NCI-H524 (cell line): ENCODE data around the gene CRYBB3.
A peak's percentile ranks its signal among the peaks of the same experiment; 100 is the strongest.
"Not testable (repeated sequence)": the region's sequence is repeated elsewhere in the genome, so short reads cannot be mapped to it uniquely, and the experiment has no call there.

Source experiments
- DNase-seq, 2 experiments: peaks; one replicate each; lab custom pipeline; 2025; lab: John Stamatoyannopoulos, UW

CRYBB3 gene

GRCh38 chr22:25174888-25175411, 24.7 kb upstream of the CRYBB3 start:
- no peak for DNase-seq

GRCh38 chr22:25176175-25176574, 23.5 kb upstream of the CRYBB3 start:
- no peak for DNase-seq

DNA sequence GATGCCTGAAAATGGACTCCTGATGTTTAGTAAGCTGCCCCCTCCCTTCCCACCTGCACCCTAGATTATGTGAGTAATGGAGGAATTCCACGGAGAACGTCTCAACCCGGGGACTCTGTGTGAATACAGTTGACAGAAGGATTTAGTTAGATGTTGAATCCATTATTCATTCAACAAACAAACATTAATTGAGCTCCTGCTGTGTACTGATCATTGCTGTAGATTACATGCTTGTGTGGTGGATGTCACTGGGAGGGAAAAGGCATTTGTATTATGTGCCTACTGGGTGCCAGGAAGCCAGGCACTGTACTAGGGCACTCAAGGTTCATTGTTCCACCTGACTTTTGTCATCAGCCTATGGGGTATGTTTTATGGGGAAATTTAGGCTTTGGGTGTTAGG, 22.9 kb upstream of the CRYBB3 start:
- no peak for DNase-seq

GRCh38 chr22:25177226-25177625, 22.4 kb upstream of the CRYBB3 start:
- DNase-seq: no peak

GRCh38 chr22:25177895-25178294, 21.8 kb upstream of the CRYBB3 start:
- DNase-seq: no peak

GRCh38 chr22:25178348-25178747, 21.3 kb upstream of the CRYBB3 start:
- not testable (repeated sequence) for DNase-seq

DNA sequence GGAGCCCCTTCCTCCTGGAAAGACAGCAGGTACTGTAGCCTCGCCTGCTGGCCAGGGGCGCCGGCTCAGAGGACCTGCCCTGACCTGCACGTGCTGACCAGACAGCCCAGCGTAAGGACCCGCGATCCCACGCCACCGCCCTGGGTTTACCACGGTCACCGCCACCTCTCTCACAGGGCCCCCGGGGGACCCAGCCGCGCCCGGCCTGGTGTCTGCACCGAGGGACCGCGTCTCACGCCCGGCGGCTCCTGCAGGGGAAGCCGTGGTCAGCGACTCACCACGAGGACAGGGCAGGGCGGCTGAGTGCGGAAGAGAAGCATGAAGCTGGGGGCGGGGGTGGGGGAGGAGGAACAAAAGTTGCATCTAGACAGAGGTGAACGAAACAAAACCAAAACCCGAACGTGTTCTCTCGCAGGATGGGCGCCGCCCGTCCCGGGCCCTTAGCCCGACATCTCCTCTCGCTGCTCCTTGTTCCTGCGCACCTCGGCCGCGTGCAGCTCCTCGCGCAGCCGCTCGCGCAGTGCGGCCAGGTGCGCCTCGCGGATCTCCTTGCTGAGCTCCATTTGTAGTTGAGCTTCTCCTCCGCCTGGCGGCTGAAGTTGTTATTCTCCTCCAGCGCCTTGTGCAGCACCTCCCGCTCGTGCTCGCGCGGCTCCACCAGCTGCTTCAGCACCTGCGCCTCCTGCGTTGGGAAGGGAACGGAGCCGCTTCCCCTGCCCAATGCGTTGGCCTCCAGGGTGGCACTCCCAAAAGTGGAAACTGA, 20.6 kb upstream of the CRYBB3 start:
- DNase-seq: not testable (repeated sequence)

- DNase-seq: no peak
Measured at GRCh38 chr22:25182131-25183110, 17.2 kb upstream of the CRYBB3 start.

DNA sequence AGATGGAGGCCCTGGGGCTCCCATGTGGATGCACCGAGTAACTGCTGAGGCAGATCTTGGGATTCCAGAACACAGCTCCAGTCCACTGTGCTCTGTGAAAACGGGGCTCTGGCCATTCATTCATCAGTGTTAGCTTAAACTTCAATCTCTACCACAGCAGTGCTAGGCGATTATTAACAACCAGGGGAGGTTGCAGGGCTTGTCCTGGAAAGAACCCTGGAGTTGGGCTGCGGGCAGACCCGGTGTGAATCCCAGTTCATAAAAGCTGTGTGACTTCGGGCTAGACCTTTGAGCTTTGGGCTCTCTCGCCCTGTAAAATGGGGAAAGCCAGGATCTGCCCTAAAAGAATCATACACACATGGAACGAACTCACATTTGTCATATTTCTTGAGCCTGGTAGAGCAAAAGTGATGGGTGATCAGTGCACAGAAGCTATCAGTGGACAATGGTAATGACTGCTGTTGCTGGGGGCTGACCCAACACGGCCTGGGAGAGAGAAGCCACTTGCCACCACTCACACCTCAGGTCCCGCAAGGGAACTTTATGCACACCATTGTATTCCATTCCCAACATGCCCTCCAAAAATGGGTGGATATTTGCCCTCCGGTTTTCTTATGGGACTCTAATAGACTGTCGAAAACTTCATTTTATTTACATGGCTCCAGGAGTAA, 15.6 kb upstream of the CRYBB3 start:
- no peak for DNase-seq

- no peak for DNase-seq
Measured at GRCh38 chr22:25186140-25186539, 13.5 kb upstream of the CRYBB3 start.

GRCh38 chr22:25187469-25187868, 12.2 kb upstream of the CRYBB3 start:
- DNase-seq: no peak

- no peak for DNase-seq
Measured at GRCh38 chr22:25192406-25192805, 7.3 kb upstream of the CRYBB3 start.

DNA sequence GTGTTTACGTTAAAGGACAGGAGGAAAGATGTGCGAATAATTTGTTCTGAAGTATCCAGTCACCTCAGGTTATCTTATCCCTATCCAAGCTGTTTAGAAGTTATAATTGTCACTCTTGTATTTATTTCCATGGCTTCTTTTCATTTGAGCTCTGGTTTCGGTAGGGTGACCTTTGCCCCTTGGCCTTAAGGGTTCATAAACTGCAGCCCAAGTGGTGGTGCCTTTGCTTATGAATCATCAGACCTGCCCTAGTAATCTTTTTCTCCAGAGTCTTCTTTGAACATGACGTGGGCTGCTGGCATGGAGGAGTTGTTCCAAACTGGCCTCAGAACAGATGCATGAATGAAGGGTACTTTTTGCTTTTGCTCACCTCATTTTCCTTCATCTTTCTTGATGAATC, 6.5 kb upstream of the CRYBB3 start:
- no peak for DNase-seq

- no peak for DNase-seq
Measured at GRCh38 chr22:25193548-25193947, 6.1 kb upstream of the CRYBB3 start.

- no peak for DNase-seq
Measured at GRCh38 chr22:25196326-25196725, 3.3 kb upstream of the CRYBB3 start.

GRCh38 chr22:25197340-25197739, 2.3 kb upstream of the CRYBB3 start:
- DNase-seq: no peak

DNA sequence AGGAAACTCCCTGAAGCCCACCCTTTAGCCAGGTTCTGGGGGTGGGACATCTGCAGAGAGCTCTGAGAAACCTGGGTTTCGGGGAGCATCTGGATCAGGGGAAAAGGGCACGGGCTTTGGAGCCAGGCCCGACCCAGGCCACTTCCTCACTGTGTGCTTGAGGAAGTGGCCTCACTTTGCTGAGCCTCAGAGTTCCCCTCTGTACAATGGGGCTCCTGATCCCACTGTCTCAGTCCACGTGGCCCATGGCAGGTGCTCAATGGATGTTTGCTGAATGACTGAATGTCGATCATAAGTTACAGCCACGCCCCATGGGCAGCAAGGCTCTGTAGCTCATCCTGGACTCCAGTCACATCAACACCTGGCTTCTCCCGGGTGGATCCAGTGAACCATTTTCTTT, 1.3 kb downstream of the CRYBB3 start:
- DNase-seq: no peak

DNA sequence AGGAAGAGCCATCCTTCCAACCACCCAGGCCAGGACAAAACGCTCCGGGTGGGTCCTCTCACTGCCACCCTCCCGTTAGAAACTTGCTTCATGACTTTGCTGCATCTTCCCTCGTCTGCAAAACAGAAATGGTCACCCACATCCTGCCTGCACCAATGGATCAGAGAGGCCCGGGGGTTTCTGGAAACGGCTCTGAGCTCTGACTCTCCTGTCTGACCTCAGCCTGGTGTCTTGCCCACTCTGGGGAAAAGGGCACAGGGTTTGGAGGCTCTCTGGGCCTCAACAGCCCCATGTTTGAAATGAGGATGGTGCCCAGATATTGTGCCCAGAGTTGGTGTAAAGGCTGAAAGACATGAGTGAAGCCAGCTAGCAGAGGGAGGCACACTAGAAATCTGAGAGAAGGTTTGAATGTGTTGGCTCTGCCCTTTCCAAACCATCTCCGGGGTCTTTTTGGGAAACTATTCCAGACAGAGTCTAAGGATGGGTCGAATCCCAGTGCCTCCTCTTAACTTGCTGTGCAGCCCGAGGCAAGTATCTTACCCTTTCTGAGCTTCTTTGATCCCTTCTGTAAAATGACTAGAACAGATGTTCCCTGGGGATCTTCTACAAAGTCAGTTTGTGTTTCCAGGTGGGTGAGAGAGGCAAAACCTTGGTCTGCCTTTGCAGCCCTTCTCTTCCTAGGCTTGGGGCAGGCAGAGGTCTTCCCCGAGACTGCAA, 2.1 kb downstream of the CRYBB3 start:
- DNase-seq: no peak

- DNase-seq: peak; percentile 38 to 71
Measured at GRCh38 chr22:25202290-25202921, 2.7 kb downstream of the CRYBB3 start.

DNA sequence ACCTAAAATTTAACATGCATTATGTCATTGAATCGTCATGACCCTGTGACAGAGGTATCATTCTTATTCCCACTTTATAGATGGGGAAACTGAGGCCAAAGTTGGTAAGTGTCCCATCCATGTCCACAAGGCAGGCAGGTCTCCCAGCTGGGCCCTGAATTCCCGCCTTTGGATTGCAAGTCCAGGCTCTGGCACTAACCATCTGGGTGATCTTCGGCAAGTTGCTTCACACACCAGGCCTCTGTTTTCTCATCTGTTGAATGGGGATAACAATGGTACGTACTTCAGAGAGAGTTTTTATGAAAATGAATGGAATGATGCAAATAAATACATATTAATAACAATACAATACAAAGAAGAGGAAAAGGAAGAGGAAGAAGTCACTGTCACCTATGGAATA, 3.4 kb downstream of the CRYBB3 start:
- DNase-seq: no peak

DNA sequence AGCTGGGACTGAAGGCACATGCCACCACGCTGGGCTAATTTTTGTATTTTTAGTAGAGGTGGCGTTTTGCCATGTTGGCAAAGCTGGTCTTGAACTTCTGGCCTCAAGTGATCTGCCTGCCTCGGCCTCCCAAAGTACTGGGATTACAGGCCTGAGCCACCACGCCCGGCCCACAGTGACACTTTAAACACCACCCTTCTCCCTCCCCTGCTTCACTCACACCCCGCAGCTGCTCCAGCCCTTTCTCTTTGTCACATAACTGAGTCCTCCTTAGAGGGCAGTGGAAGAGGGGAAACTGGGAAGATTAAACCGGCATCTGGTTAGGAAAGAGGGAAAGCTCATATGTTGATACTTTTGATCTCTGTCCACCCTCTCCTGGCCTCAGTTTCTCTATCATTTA, 4.9 kb downstream of the CRYBB3 start:
- DNase-seq: not testable (repeated sequence)
